HUES6 (cell line): Measurements from ENCODE around the gene KRTAP12-1.
"Not testable (repeated sequence)": the region's sequence is repeated elsewhere in the genome, so short reads cannot be mapped to it uniquely, and the experiment has no call there.

ENCODE experiments used
- H3K27ac ChIP-seq: 2 replicates; pipeline ENCODE4 v1.7.0; 2013; ENCODE audit warnings: low read depth, mild to moderate bottlenecking, low read length, inconsistent platforms
- H3K27me3 ChIP-seq: 2 replicates; pipeline ENCODE4 v1.6.1; 2013; ENCODE audit warnings: low read length; ENCODE audit not compliant: control insufficient read depth, insufficient read depth
- H3K36me3 ChIP-seq: 2 replicates; pipeline ENCODE4 v1.6.1; 2013; ENCODE audit warnings: low read length; ENCODE audit not compliant: control insufficient read depth, insufficient read depth
- H3K4me1 ChIP-seq: 2 replicates; pipeline ENCODE4 v1.6.1; 2013; ENCODE audit warnings: low read length; ENCODE audit not compliant: control insufficient read depth, insufficient read depth
- H3K4me3 ChIP-seq: 2 replicates; pipeline ENCODE4 v1.5.1; 2013; ENCODE audit warnings: low read depth, low read length
- H3K9ac ChIP-seq: one replicate; pipeline ENCODE4 v1.6.1; 2013; ENCODE audit warnings: mild to moderate bottlenecking, low read length
- H3K9me3 ChIP-seq: 2 replicates; pipeline ENCODE4 v1.6.1; 2013; ENCODE audit warnings: low read depth, low read length; ENCODE audit not compliant: control insufficient read depth, insufficient read depth

KRTAP12-1 gene

DNA sequence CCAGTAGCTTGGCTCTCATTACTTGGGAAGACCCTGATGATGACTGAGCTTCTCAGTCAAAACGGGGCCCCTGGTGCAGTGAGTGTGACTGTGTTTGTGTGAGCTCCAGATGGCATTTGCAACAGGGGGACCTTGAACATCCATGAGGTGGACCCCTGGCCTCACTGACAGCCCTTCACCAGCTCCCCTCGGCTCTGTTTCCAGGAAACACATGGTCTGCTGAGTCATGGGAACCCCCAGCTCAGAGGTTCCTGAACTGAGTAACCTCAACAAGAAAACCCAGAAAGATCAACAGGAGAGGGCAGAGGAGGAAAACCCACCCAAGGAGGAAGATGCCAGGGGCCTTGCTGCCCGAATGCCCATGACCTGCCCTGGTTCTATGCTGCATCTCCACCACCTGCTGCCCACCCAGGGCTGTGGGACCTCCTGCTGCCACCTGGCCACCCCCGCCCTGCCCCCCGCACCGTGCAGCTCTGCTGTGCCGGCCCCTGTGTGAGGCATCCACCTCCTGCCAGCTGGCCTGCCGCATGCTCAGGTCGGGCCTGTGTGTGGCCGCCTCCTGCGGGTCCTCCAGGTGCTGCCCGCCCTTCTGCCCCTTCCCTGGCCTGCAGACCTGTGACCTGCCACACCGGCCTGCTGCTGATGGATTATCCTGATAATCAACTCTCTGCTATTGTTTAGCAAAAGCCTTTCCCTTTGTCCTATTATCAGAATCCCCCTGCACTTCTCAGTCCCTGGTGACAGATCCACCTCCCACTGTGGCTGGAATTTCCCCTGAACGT lies 4.2 kb upstream of the KRTAP12-1 start:
- H3K9ac ChIP-seq, result no peak overlapping the region
- H3K9me3 ChIP-seq, result no peaks in the 10 kb centered on the region
- no peak overlapping the region for H3K4me3 ChIP-seq
- no peak overlapping the region for H3K27ac ChIP-seq
- H3K27me3 ChIP-seq, result no peaks in the 10 kb centered on the region
- no peaks in the 10 kb centered on the region for H3K36me3 ChIP-seq
- H3K4me1 ChIP-seq, result peaks cover 17% of the 10 kb centered on the region

DNA sequence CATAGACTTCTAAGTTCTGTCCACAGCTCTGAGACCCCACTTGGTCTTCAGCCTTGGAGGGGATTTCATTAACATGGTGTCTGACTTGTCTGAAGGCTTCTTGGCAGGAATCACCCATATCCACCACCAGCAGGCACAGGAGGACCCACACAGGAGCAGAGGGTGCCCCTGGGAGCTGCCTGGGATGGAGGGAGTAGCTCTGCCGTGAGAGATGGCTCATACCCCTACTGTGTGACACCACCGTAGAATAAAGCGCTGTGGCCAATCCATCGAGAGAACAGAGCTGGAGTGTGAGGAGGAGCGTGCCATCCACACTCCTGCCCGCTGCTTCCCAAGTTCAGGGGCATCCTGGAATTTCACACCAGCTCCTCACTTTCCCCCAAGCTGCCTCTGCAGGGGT lies 3.1 kb upstream of the KRTAP12-1 start:
- H3K27ac ChIP-seq, H3K4me3 ChIP-seq, H3K9ac ChIP-seq, H3K27me3 ChIP-seq, H3K36me3 ChIP-seq, H3K9me3 ChIP-seq: not testable (repeated sequence)
- H3K4me1 ChIP-seq, result peaks cover 17% of the 10 kb centered on the region

DNA sequence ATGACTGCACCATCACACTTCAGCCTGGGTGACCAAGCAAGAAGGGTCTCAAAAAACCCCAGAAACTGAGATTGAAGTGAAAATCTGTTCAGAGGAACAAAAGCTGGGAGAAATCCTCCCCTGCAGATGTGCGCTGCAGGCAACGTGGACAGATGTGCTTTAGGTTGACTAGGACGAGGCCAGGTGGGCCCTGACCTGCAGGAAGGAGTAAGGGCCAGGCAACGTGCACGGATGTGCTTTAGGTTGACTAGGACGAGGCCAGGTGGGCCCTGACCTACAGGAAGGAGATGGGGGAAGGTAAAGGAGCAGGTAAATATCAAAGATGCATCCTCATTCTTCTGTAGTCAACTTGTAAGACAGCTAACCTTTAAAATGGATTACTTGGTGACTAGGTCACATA lies 2.5 kb upstream of the KRTAP12-1 start:
- Histone ChIP-seq H3K27me3 (no peaks in the 10 kb centered on the region), H3K9me3 (no peaks in the 10 kb centered on the region), H3K36me3 (no peaks in the 10 kb centered on the region), H3K27ac (no peak overlapping the region), H3K9ac (no peak overlapping the region), H3K4me1 (peaks cover 17% of the 10 kb centered on the region), H3K4me3 (no peak overlapping the region)

- H3K27ac ChIP-seq, result no peak overlapping the region
- no peaks in the 10 kb centered on the region for H3K27me3 ChIP-seq
- H3K9ac ChIP-seq, result no peak overlapping the region
- H3K36me3 ChIP-seq, result no peaks in the 10 kb centered on the region
- peaks cover 17% of the 10 kb centered on the region for H3K4me1 ChIP-seq
- no peaks in the 10 kb centered on the region for H3K9me3 ChIP-seq
- no peak overlapping the region for H3K4me3 ChIP-seq
These were observed 2.1 kb upstream of the KRTAP12-1 start for GRCh38 chr21:44684077-44684476.

DNA sequence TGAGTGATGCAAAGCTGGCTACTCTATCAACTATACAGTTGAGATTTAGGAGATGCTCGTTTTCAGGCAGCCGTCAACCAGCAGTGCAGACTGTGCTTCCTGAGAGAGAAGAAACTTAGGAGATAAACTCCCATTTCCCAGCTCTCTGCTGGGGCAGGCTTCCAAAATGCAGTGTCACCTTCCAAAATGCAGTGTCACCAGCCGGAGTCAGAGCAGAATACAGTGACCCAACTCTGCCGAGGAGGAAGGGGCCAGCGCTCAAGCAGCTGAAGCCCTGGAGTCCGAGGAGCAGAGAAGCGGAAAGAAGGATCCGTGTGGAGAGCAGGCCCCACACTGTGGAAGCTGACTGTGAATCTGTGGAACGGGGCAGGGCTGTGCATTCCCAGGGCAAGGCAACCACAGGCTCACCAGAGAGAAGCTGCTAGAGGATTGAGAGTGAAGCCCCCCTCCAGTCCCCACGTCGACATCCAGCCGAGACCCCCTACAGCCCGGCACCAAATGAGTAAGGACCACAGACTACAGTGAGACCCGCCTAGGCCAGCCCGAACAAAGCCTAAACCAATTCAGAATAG lies 703 bp upstream of the KRTAP12-1 start:
- no peak overlapping the region for H3K9ac ChIP-seq
- peaks cover 16% of the 10 kb centered on the region for H3K4me1 ChIP-seq
- H3K27ac ChIP-seq, result no peak overlapping the region
- H3K9me3 ChIP-seq, result no peaks in the 10 kb centered on the region
- H3K36me3 ChIP-seq, result no peaks in the 10 kb centered on the region
- no peak overlapping the region for H3K4me3 ChIP-seq
- H3K27me3 ChIP-seq, result no peaks in the 10 kb centered on the region

GRCh38 chr21:44681152-44681551 lies 811 bp downstream of the KRTAP12-1 start:
- H3K36me3 ChIP-seq, result no peaks in the 10 kb centered on the region
- H3K27ac ChIP-seq, result no peak overlapping the region
- H3K4me1 ChIP-seq, result peaks cover 3% of the 10 kb centered on the region; the same call in 1 of the 2 replicates
- no peak overlapping the region for H3K4me3 ChIP-seq
- H3K9ac ChIP-seq, result no peak overlapping the region
- H3K9me3 ChIP-seq, result peaks cover 3% of the 10 kb centered on the region; the same call in 1 of the 2 replicates
- no peaks in the 10 kb centered on the region for H3K27me3 ChIP-seq

DNA sequence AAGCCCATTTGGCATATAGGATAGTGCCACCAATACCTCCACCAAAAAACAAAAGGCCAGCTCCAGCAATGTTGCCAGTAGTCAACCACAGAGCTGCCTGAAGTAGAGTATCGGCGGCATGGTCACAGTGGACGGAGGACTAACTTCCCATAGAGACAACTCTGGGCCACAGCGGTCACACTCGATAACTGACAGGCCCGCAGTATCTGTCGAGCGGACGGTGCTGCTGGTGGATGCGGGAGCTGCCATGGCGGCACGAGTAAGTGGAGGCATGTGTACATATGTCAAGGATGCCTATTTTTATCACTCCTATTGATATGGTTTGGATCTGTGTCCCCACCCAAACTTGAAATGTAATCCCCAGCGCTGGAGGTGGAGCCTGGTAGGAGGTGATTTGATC lies 4.1 kb downstream of the KRTAP12-1 start:
- H3K9me3 ChIP-seq, result peaks cover 10% of the 10 kb centered on the region; the same call in 1 of the 2 replicates
- H3K36me3 ChIP-seq, result no peaks in the 10 kb centered on the region
- no peak overlapping the region for H3K9ac ChIP-seq
- peaks cover 3% of the 10 kb centered on the region; the same call in 1 of the 2 replicates for H3K4me1 ChIP-seq
- no peak overlapping the region for H3K27ac ChIP-seq
- H3K4me3 ChIP-seq, result no peak overlapping the region
- no peaks in the 10 kb centered on the region for H3K27me3 ChIP-seq

- Histone ChIP-seq H3K36me3 (no peaks in the 10 kb centered on the region), H3K27me3 (no peaks in the 10 kb centered on the region), H3K4me3 (no peak overlapping the region), H3K9ac (no peak overlapping the region), H3K9me3 (peaks cover 40% of the 10 kb centered on the region), H3K4me1 (no peaks in the 10 kb centered on the region), H3K27ac (no peak overlapping the region)
These were observed 10.1 kb downstream of the KRTAP12-1 start for GRCh38 chr21:44671911-44672310.

DNA sequence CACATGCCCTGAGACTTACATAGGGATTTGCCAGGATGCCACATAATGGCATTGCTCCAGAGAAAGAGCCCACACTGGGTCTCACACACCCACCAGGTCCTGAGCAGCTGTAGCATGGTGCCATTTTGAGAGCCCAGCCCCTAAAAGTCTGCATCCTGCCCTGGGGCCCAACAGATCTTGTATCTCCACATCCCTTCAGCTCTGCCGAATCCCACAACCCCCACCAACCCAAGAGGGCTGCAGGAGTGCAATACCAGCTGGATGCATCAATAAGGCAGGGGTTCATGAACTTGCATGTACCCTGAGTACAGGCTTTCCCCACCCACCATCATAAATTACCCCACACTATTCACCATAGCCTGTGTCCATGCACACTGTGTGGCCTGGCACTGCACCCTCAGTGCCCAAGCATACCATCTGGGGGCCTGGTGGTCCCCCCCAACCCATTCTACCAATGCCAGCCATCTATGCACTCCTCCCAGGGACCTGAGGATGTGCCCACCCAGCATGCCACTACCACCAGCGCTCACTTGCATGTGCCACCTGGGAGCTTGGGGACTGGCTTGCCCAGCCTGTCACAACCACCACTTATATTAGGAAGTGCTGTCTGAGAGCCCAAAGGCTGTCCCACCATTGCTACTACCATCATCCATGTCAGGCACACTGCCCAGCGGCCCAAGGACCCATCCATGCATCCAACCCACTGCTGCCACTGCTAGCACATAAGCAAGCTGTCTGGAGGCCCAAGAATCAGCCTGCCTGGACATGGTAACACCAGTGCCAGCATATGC lies 11.1 kb downstream of the KRTAP12-1 start:
- Histone ChIP-seq H3K9me3 (peaks cover 37% of the 10 kb centered on the region), H3K27me3 (no peaks in the 10 kb centered on the region)

GRCh38 chr21:44667612-44668011 lies 14.4 kb downstream of the KRTAP12-1 start:
- no peak overlapping the region for H3K9ac ChIP-seq
- H3K4me1 ChIP-seq, result no peaks in the 10 kb centered on the region
- no peaks in the 10 kb centered on the region for H3K36me3 ChIP-seq
- no peak overlapping the region for H3K27ac ChIP-seq
- H3K27me3 ChIP-seq, result no peaks in the 10 kb centered on the region
- H3K9me3 ChIP-seq, result peaks cover 35% of the 10 kb centered on the region
- no peak overlapping the region for H3K4me3 ChIP-seq

More for the DNA sequence above, 11.1 kb downstream of the KRTAP12-1 start:
- Histone ChIP-seq H3K9ac (no peak overlapping the region), H3K27ac (no peak overlapping the region), H3K4me3 (no peak overlapping the region), H3K4me1 (no peaks in the 10 kb centered on the region), H3K36me3 (no peaks in the 10 kb centered on the region)
